ENCODE measurements around the gene GALNT13.

Gene GALNT13

DNA sequence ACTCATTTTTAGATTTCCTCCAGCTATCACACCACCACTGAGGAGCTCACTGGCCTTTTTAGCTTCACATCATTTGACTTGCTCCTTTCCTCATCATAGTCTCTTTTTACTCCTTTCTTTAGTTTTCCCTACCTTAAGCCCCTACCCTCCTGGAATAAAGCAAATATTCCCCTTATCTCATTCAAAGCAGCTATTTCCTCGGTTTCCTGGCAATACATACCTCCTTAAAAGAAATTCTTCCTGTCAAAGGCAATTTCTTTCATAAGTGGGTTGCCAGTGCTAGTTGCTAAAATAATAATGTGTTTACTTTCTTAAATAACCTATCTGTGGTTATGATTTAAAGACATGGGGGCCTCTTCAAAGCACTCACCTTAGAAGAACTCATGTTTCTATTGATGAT lies 359.3 kb downstream of the GALNT13 start:
- DNase-seq: no peak
- H3K27ac ChIP-seq (ENCODE audit: insufficient read depth, low read length, poor library complexity, severe bottlenecking): no peak overlapping the region
- H3K4me1 ChIP-seq (ENCODE audit: control insufficient read depth, insufficient read depth, low read length, poor library complexity, severe bottlenecking): no peaks in the 10 kb centered on the region
- no peaks in the 10 kb centered on the region for H3K36me3 ChIP-seq (ENCODE audit: control insufficient read depth, insufficient read depth, low read length)
- H3K27me3 ChIP-seq (replicated peaks; ENCODE audit: control insufficient read depth, insufficient read depth, low read length, poor library complexity, severe bottlenecking): no peaks in the 10 kb centered on the region
- no peaks in the 10 kb centered on the region for H3K9me3 ChIP-seq (ENCODE audit: control insufficient read depth, low read length)
- no peak overlapping the region for H3K4me3 ChIP-seq (ENCODE audit: insufficient read depth, low read depth, low read length, poor library complexity, severe bottlenecking)

- no peak for DNase-seq
- Histone ChIP-seq H3K27ac (ENCODE audit: insufficient read depth, low read length, poor library complexity, severe bottlenecking) (no peak overlapping the region), H3K4me3 (ENCODE audit: insufficient read depth, low read depth, low read length, poor library complexity, severe bottlenecking) (no peak overlapping the region), H3K27me3 (replicated peaks; ENCODE audit: control insufficient read depth, insufficient read depth, low read length, poor library complexity, severe bottlenecking) (no peaks in the 10 kb centered on the region), H3K36me3 (ENCODE audit: control insufficient read depth, insufficient read depth, low read length) (no peaks in the 10 kb centered on the region), H3K9me3 (ENCODE audit: control insufficient read depth, low read length) (no peaks in the 10 kb centered on the region), H3K4me1 (ENCODE audit: control insufficient read depth, insufficient read depth, low read length, poor library complexity, severe bottlenecking) (no peaks in the 10 kb centered on the region)
Measured at GRCh38 chr2:154233231-154233630, 361.5 kb downstream of the GALNT13 start.

DNA sequence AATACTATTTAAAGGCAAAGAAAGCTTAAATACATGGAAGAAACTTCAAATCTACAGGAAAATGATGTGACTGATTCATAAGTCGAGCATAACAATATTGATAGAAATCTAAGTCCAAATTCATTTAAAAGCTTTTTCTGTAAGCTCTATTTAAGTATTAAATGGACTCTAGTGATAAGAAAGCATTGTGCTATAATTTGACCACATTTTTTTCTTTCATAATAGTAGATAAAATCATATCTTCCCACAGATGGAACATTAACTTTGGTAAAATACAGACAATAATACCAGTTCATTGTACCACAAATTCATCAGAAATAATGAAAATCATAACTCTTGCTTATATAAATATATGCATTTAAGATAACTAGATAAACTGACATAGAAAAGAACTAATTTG lies 366.5 kb downstream of the GALNT13 start:
- no peaks in the 10 kb centered on the region for H3K4me1 ChIP-seq (ENCODE audit: control insufficient read depth, insufficient read depth, low read length, poor library complexity, severe bottlenecking)
- H3K9me3 ChIP-seq (ENCODE audit: control insufficient read depth, low read length): no peaks in the 10 kb centered on the region
- H3K4me3 ChIP-seq (ENCODE audit: insufficient read depth, low read depth, low read length, poor library complexity, severe bottlenecking): no peak overlapping the region
- no peaks in the 10 kb centered on the region for H3K36me3 ChIP-seq (ENCODE audit: control insufficient read depth, insufficient read depth, low read length)
- no peaks in the 10 kb centered on the region for H3K27me3 ChIP-seq (replicated peaks; ENCODE audit: control insufficient read depth, insufficient read depth, low read length, poor library complexity, severe bottlenecking)
- DNase-seq: no peak
- H3K27ac ChIP-seq (ENCODE audit: insufficient read depth, low read length, poor library complexity, severe bottlenecking): no peak overlapping the region

- DNase-seq: no peak
- H3K27ac ChIP-seq (ENCODE audit: insufficient read depth, low read length, poor library complexity, severe bottlenecking): no peak overlapping the region
- no peaks in the 10 kb centered on the region for H3K27me3 ChIP-seq (replicated peaks; ENCODE audit: control insufficient read depth, insufficient read depth, low read length, poor library complexity, severe bottlenecking)
- H3K9me3 ChIP-seq (ENCODE audit: control insufficient read depth, low read length): no peaks in the 10 kb centered on the region
- H3K4me3 ChIP-seq (ENCODE audit: insufficient read depth, low read depth, low read length, poor library complexity, severe bottlenecking): no peak overlapping the region
- no peaks in the 10 kb centered on the region for H3K4me1 ChIP-seq (ENCODE audit: control insufficient read depth, insufficient read depth, low read length, poor library complexity, severe bottlenecking)
- no peaks in the 10 kb centered on the region for H3K36me3 ChIP-seq (ENCODE audit: control insufficient read depth, insufficient read depth, low read length)
Measured at GRCh38 chr2:154240316-154240715, 368.6 kb downstream of the GALNT13 start.

DNA sequence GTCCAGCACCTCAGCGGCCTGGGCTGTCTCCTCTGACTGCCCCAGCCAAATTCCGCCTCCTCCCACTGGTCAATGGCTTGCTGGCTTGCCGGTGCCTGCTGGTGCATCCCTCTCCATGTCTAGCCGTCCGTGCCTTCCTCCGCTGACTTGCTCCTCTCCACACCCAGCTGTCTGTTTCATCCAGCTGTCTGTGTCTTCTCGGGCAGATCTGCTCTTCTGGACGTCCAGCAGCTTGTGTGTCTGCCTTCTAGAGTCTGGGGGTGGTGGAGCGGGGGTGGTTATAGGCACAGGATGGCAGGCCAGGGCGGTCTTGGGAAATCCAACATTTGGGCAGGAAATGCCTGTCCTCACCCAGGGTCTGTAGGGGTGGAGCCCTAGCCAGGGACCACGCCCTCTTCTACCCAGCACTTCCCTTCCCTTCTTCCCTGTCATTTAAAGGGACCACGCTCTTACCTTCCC lies 369.2 kb downstream of the GALNT13 start:
- H3K4me3 ChIP-seq (ENCODE audit: insufficient read depth, low read depth, low read length, poor library complexity, severe bottlenecking): no peak overlapping the region
- no peaks in the 10 kb centered on the region for H3K4me1 ChIP-seq (ENCODE audit: control insufficient read depth, insufficient read depth, low read length, poor library complexity, severe bottlenecking)
- no peak overlapping the region for H3K27ac ChIP-seq (ENCODE audit: insufficient read depth, low read length, poor library complexity, severe bottlenecking)
- no peaks in the 10 kb centered on the region for H3K9me3 ChIP-seq (ENCODE audit: control insufficient read depth, low read length)
- DNase-seq: no peak
- no peaks in the 10 kb centered on the region for H3K27me3 ChIP-seq (replicated peaks; ENCODE audit: control insufficient read depth, insufficient read depth, low read length, poor library complexity, severe bottlenecking)
- H3K36me3 ChIP-seq (ENCODE audit: control insufficient read depth, insufficient read depth, low read length): no peaks in the 10 kb centered on the region

GRCh38 chr2:154242687-154243086 lies 371.0 kb downstream of the GALNT13 start:
- H3K36me3 ChIP-seq (ENCODE audit: control insufficient read depth, insufficient read depth, low read length): no peaks in the 10 kb centered on the region
- H3K4me3 ChIP-seq (ENCODE audit: insufficient read depth, low read depth, low read length, poor library complexity, severe bottlenecking): no peak overlapping the region
- H3K4me1 ChIP-seq (ENCODE audit: control insufficient read depth, insufficient read depth, low read length, poor library complexity, severe bottlenecking): no peaks in the 10 kb centered on the region
- no peaks in the 10 kb centered on the region for H3K9me3 ChIP-seq (ENCODE audit: control insufficient read depth, low read length)
- no peak for DNase-seq
- no peak overlapping the region for H3K27ac ChIP-seq (ENCODE audit: insufficient read depth, low read length, poor library complexity, severe bottlenecking)
- no peaks in the 10 kb centered on the region for H3K27me3 ChIP-seq (replicated peaks; ENCODE audit: control insufficient read depth, insufficient read depth, low read length, poor library complexity, severe bottlenecking)

- H3K9me3 ChIP-seq (ENCODE audit: control insufficient read depth, low read length): no peaks in the 10 kb centered on the region
- no peak for DNase-seq
- no peak overlapping the region for H3K4me3 ChIP-seq (ENCODE audit: insufficient read depth, low read depth, low read length, poor library complexity, severe bottlenecking)
- H3K27ac ChIP-seq (ENCODE audit: insufficient read depth, low read length, poor library complexity, severe bottlenecking): no peak overlapping the region
- no peaks in the 10 kb centered on the region for H3K4me1 ChIP-seq (ENCODE audit: control insufficient read depth, insufficient read depth, low read length, poor library complexity, severe bottlenecking)
- H3K27me3 ChIP-seq (replicated peaks; ENCODE audit: control insufficient read depth, insufficient read depth, low read length, poor library complexity, severe bottlenecking): no peaks in the 10 kb centered on the region
- H3K36me3 ChIP-seq (ENCODE audit: control insufficient read depth, insufficient read depth, low read length): no peaks in the 10 kb centered on the region
Measured at GRCh38 chr2:154243685-154244084, 372.0 kb downstream of the GALNT13 start.

DNA sequence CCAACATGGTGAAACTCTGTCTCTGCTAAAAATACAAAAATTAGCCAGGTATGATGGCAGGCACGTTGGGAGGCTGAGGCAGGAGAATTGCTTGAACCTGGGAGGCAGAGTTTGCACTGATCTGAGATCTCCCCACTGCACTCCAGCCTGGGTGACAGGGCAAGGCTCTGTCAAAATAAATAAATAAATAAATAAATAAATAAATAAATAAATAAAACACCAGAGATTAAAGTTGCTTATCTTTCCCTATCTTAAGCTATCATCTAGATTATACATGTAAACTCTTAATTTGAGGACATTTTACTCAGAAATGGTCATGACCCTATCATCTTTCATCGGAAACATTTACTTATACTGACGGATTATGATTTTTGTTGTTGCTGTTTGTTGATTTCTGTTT lies 373.2 kb downstream of the GALNT13 start:
- H3K36me3 ChIP-seq (ENCODE audit: control insufficient read depth, insufficient read depth, low read length): no peaks in the 10 kb centered on the region
- H3K27me3 ChIP-seq (replicated peaks; ENCODE audit: control insufficient read depth, insufficient read depth, low read length, poor library complexity, severe bottlenecking): no peaks in the 10 kb centered on the region
- DNase-seq: no peak

DNA sequence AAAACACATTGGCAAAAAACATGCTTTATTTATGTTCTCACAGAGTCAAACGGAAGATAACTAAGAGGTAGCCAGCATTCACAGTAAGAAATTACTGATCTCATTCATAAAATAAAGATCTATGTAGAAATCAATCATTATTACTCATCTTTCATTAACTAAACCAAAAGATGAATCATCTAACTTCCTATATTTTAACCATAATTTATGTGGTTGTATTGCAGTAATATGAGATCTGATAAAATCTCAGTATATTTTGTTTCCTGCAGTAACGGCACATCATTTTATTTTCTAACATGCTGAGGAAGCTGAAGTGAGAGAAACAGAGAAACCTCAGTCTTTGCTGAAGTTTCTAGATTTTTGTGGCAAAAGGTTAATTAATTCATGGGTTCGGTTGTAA lies 375.8 kb downstream of the GALNT13 start:
- no peaks in the 10 kb centered on the region for H3K9me3 ChIP-seq (ENCODE audit: control insufficient read depth, low read length)
- no peaks in the 10 kb centered on the region for H3K36me3 ChIP-seq (ENCODE audit: control insufficient read depth, insufficient read depth, low read length)
- no peak overlapping the region for H3K27ac ChIP-seq (ENCODE audit: insufficient read depth, low read length, poor library complexity, severe bottlenecking)
- no peak for DNase-seq
- no peak overlapping the region for H3K4me3 ChIP-seq (ENCODE audit: insufficient read depth, low read depth, low read length, poor library complexity, severe bottlenecking)
- H3K27me3 ChIP-seq (replicated peaks; ENCODE audit: control insufficient read depth, insufficient read depth, low read length, poor library complexity, severe bottlenecking): no peaks in the 10 kb centered on the region
- no peaks in the 10 kb centered on the region for H3K4me1 ChIP-seq (ENCODE audit: control insufficient read depth, insufficient read depth, low read length, poor library complexity, severe bottlenecking)

More for the DNA sequence above, 373.2 kb downstream of the GALNT13 start:
- H3K4me1 ChIP-seq (ENCODE audit: control insufficient read depth, insufficient read depth, low read length, poor library complexity, severe bottlenecking): no peaks in the 10 kb centered on the region
- H3K27ac ChIP-seq (ENCODE audit: insufficient read depth, low read length, poor library complexity, severe bottlenecking): no peak overlapping the region
- H3K9me3 ChIP-seq (ENCODE audit: control insufficient read depth, low read length): no peaks in the 10 kb centered on the region
- no peak overlapping the region for H3K4me3 ChIP-seq (ENCODE audit: insufficient read depth, low read depth, low read length, poor library complexity, severe bottlenecking)

GRCh38 chr2:154256136-154256535 lies 384.4 kb downstream of the GALNT13 start:
- no peaks in the 10 kb centered on the region for H3K27me3 ChIP-seq (replicated peaks; ENCODE audit: control insufficient read depth, insufficient read depth, low read length, poor library complexity, severe bottlenecking)
- H3K27ac ChIP-seq (ENCODE audit: insufficient read depth, low read length, poor library complexity, severe bottlenecking): no peak overlapping the region
- DNase-seq: no peak
- no peaks in the 10 kb centered on the region for H3K36me3 ChIP-seq (ENCODE audit: control insufficient read depth, insufficient read depth, low read length)
- no peak overlapping the region for H3K4me3 ChIP-seq (ENCODE audit: insufficient read depth, low read depth, low read length, poor library complexity, severe bottlenecking)
- H3K9me3 ChIP-seq (ENCODE audit: control insufficient read depth, low read length): no peaks in the 10 kb centered on the region
- no peaks in the 10 kb centered on the region for H3K4me1 ChIP-seq (ENCODE audit: control insufficient read depth, insufficient read depth, low read length, poor library complexity, severe bottlenecking)

DNA sequence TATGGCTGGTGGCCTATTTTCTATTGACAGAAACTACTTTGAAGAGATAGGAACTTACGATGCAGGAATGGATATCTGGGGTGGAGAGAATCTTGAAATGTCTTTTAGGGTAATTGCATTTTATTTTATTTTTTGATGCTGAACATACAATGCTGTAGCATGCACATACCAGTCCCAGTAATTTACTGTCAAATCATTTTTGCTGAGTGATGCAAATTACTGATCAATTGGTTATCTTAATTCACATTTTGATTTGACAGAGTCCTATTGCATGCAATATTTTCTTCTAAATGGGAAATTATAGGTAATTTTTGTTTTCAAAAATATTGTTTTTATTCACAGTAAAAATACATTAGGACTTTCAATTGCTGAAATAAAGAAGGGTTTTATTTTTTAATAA lies 387.3 kb downstream of the GALNT13 start:
- H3K9me3 ChIP-seq (ENCODE audit: control insufficient read depth, low read length): no peaks in the 10 kb centered on the region
- H3K36me3 ChIP-seq (ENCODE audit: control insufficient read depth, insufficient read depth, low read length): no peaks in the 10 kb centered on the region
- H3K27me3 ChIP-seq (replicated peaks; ENCODE audit: control insufficient read depth, insufficient read depth, low read length, poor library complexity, severe bottlenecking): no peaks in the 10 kb centered on the region
- H3K4me1 ChIP-seq (ENCODE audit: control insufficient read depth, insufficient read depth, low read length, poor library complexity, severe bottlenecking): no peaks in the 10 kb centered on the region
- H3K4me3 ChIP-seq (ENCODE audit: insufficient read depth, low read depth, low read length, poor library complexity, severe bottlenecking): no peak overlapping the region
- no peak for DNase-seq
- H3K27ac ChIP-seq (ENCODE audit: insufficient read depth, low read length, poor library complexity, severe bottlenecking): no peak overlapping the region
